Mucosa of descending colon (tissue), 3 donors: Measurements from ENCODE around the gene RASSF5. TPM values are rescaled to one million over a fixed set of nuclear protein-coding genes. Genes with fewer than 3 reads are reported as not detected.

ENCODE experiments used
- ATAC-seq: fragments of 200-7000 bp; cut with Tn5 transposase; one replicate; pipeline ENCODE4 v1.9.1; 2020; ENCODE audit warnings: mild to moderate bottlenecking, moderate library complexity
- DNase-seq, 3 donors: peaks; one replicate each; pipeline ENCODE4 v3.0.0-alpha.2; 2020
- H3K36me3 ChIP-seq: fragments of 200-600 bp; one replicate; pipeline ENCODE4 v1.8.0; 2021; ENCODE audit warnings: low read depth, mild to moderate bottlenecking
- H3K4me1 ChIP-seq: fragments of 200-600 bp; one replicate; pipeline ENCODE4 v1.8.0; 2021; ENCODE audit warnings: low read depth, mild to moderate bottlenecking
- H3K4me3 ChIP-seq: fragments of 200-600 bp; one replicate; pipeline ENCODE4 v1.8.0; 2021; ENCODE audit warnings: mild to moderate bottlenecking
- H3K9me3 ChIP-seq: fragments of 200-600 bp; one replicate; pipeline ENCODE4 v1.8.0; 2021; ENCODE audit warnings: mild to moderate bottlenecking
- intact Hi-C, 2 donors: fragments of 100-400 bp; cut with DNase I in 1 of 2; cut with micrococcal nuclease in 1 of 2; formaldehyde crosslinking; loops; one replicate each; pipeline versions ENCODE4 v1.11.0 to v1.11.1; 2022; cut with DNase I, micrococcal nuclease
- total RNA-seq, 3 donors: library from RNA; stranded (reverse); fragmentation: NEBNext Ultra II Directional in 2 of 3; extraction: Animal tissue kit (Norgen Biotek cat#: 25700) in 2 of 3; gene quantifications; one replicate each; pipeline versions ENCODE4 v1.2.1 to v1.2.4, GENCODE V29; 2021 to 2023
- TF ChIP-seq, protein P1 (sequence below): fragments of 200-600 bp; IDR thresholded peaks from one replicate; pipeline ENCODE4 v1.8.0; 2022; ENCODE audit warnings: antibody characterized with exemption, mild to moderate bottlenecking
- donor health status: DM: no; HTN: no; CAD: no; lungs with moderate emphysema.
- donor health status: DM: no; HTN: no; CAD: no.
- donor health status: DM: no; HTN: yes; CAD: no.

Gene RASSF5
- total RNA-seq, 3 donors from 2014 or later, result 5.3 to 7.6 (median 5.8) TPM

DNA sequence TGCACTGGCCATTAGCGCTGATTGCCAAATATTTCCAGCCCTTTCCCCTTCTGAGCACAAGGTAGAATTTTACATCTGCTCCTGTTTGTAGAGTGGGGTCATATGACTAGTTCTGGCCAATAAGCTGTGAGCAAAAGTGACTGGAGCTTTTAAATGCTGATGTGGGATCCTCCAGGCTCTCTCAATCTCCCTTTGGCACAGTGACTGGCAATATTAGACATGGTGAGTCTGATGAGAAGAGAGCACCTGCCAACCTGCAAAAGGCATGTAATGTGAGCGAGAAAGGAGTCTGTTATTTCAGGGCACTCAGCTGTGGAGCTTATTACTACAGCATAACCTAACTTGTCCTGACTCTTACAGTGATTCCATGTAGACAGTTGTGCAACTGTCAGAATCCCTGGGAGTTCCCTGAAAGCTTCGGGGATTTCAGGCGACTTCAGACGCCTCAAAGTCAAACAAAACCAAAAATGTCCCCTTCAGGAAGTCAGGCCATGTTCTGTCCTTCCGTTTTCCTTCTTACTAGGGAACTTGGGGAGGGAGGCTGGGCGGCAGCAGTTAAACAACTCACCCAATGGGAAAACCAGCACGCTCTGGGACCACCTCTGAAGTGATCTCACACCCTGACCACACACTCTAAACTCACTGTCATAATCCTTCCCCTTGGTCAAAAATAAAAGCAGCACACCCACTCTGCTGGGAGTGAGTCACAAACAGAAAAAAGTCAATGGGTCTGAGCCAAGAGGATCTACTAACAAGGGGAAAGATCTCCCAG, 3.6 kb upstream of the RASSF5 start:
- Histone ChIP-seq H3K4me3 (no peak overlapping the region), H3K4me1 (peaks cover 8% of the 10 kb centered on the region), H3K9me3 (no peaks in the 10 kb centered on the region), H3K36me3 (no peaks in the 10 kb centered on the region)
- TF ChIP-seq, protein P1, sequence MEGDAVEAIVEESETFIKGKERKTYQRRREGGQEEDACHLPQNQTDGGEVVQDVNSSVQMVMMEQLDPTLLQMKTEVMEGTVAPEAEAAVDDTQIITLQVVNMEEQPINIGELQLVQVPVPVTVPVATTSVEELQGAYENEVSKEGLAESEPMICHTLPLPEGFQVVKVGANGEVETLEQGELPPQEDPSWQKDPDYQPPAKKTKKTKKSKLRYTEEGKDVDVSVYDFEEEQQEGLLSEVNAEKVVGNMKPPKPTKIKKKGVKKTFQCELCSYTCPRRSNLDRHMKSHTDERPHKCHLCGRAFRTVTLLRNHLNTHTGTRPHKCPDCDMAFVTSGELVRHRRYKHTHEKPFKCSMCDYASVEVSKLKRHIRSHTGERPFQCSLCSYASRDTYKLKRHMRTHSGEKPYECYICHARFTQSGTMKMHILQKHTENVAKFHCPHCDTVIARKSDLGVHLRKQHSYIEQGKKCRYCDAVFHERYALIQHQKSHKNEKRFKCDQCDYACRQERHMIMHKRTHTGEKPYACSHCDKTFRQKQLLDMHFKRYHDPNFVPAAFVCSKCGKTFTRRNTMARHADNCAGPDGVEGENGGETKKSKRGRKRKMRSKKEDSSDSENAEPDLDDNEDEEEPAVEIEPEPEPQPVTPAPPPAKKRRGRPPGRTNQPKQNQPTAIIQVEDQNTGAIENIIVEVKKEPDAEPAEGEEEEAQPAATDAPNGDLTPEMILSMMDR, result no peak
- DNase-seq, result peak in 2 of 3 donors; percentile 27 to 34
- peak; percentile 32 for ATAC-seq
- intact Hi-C loops, result no loop called here

DNA sequence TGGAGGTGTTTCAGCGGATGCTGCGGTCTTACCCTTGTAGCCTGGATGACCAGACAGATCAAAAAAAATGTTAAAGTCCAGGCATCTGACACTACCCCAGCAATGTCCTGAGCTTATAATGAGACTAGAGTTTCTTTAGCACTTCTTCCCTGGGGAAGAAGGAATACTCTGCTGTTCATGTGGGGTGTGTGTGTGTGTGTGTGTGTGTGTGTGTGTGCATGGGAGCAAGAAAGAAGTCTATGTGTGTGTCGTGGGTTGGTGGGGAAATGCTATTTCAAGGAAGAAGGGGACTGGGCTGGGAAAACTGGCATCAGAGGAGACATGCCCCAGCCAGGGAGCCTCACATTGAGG, 3.0 kb upstream of the RASSF5 start:
- peaks cover 8% of the 10 kb centered on the region for H3K4me1 ChIP-seq
- DNase-seq (no peak), ATAC-seq (no peak)
- intact Hi-C loops, result no loop called here
- no peaks in the 10 kb centered on the region for H3K9me3 ChIP-seq
- no peak overlapping the region for H3K4me3 ChIP-seq
- TF ChIP-seq, protein P1, result no peak
- H3K36me3 ChIP-seq, result no peaks in the 10 kb centered on the region

GRCh38 chr1:206505702-206506355, 1.5 kb upstream of the RASSF5 start:
- H3K4me3 ChIP-seq, result no peak overlapping the region
- H3K36me3 ChIP-seq, result no peaks in the 10 kb centered on the region
- intact Hi-C loops, result no loop called here
- DNase-seq, result peak in 1 of 3 donors; percentile 16
- no peak for ATAC-seq
- H3K9me3 ChIP-seq, result no peaks in the 10 kb centered on the region
- peaks cover 8% of the 10 kb centered on the region for H3K4me1 ChIP-seq
- TF ChIP-seq, protein P1, result peak; percentile 22

- no peaks in the 10 kb centered on the region for H3K36me3 ChIP-seq
- DNase-seq (peak in 2 of 3 donors; percentile 40 to 64), ATAC-seq (peak; percentile 45)
- H3K9me3 ChIP-seq, result no peaks in the 10 kb centered on the region
- peaks cover 8% of the 10 kb centered on the region for H3K4me1 ChIP-seq
- H3K4me3 ChIP-seq, result peak overlapping the region; percentile 26
- intact Hi-C loops, result no loop called here
- TF ChIP-seq, protein P1, result no peak
Observed at GRCh38 chr1:206506405-206507283, 687 bp upstream of the RASSF5 start.

- TF ChIP-seq, protein P1, result no peak
- ATAC-seq, result peak; percentile 4
- intact Hi-C loops, result no loop called here
- Histone ChIP-seq H3K9me3 (no peaks in the 10 kb centered on the region), H3K4me1 (peaks cover 8% of the 10 kb centered on the region), H3K4me3 (no peak overlapping the region), H3K36me3 (no peaks in the 10 kb centered on the region)
- no peak for DNase-seq
Observed at GRCh38 chr1:206508130-206508889, 979 bp downstream of the RASSF5 start.
